HG02943 (cell line): Measurements from ENCODE around the gene QSOX2.

Experiments used
- ATAC-seq: cut with Tn5 transposase; IDR thresholded peaks from one replicate; pipeline ENCODE4 v1.9.1; 2021; ENCODE audit warnings: mild to moderate bottlenecking, low read depth, moderate library complexity; ENCODE audit not compliant: unreplicated experiment

Gene QSOX2

GRCh38 chr9:136252846-136253245 is 7.2 kb upstream of the QSOX2 start:
- no peak for ATAC-seq

DNA sequence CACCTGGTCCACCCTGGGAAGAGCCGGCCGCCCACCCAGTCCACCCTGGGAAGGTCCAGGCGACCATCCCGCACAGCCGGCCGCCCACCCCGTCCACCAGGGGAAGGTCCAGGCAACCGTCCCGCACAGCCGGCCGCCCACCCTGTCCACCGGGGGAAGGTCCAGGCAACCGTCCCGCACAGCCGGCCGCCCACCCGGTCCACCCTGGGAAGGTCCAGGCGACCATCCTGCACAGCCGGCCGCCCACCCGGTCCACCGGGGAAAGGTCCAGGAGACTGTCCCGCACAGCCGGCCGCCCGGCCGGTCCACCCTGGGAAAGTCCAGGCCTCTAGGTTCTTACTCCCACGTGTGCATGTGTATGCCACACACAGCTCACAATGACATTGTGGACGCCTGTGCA is 6.7 kb upstream of the QSOX2 start:
- ATAC-seq, result no peak

DNA sequence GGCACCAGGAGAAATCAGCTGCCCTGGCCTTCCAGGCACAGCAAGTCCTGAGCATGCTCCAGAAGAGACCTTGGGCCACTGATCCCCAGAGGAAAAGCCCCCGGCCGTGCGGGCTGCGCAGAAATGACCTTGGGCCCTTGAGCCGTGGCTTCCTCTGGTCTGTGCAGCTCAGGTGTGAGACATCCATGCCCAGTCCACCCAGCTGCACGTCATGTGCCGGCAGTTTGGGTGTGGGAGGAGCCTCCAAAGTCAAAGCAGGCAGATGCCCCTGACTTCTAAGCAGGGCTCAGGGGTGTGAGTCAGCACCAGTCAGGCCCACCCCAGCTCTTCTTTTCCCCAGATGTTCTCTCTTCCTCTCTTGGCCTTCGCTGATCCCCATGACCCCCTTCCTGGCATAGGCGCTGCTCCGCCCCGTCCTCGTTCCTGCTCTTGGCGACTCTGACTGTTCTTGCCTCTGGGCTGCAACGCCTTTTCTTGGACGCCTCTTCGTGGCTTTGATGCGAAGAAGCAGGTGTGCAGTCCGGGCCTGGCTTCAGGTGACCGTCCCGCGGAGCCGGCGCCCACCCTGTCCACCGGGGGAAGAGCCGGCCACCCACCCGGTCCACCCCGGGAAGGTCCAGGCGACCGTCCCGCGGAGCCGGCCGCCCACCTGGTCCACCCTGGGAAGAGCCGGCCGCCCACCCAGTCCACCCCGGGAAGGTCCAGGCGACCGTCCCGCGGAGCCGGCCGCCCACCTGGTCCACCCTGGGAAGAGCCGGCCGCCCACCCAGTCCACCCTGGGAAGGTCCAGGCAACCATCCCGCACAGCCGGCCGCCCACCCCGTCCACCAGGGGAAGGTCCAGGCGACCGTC is 5.9 kb upstream of the QSOX2 start:
- ATAC-seq, result no peak

DNA sequence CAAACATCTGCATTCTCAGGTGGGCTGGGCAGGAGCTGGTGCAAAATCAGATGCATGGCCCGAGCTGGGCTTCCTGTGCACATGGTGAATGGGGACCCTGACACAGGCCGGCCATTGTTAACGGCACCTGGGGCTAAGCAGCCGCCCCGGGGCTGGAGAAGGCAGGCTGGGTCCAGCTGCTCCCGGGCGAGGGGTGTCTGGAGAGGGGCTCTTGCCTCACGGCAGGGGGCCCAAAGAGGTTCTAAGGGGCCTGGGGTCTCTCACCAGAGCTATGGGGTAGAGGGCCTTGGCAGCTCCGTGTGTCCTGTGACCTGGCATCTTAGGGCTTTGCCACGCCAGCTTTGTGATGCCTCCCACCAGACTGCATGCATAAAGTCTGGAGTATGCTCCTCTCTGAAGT is 5.1 kb upstream of the QSOX2 start:
- ATAC-seq, result no peak

DNA sequence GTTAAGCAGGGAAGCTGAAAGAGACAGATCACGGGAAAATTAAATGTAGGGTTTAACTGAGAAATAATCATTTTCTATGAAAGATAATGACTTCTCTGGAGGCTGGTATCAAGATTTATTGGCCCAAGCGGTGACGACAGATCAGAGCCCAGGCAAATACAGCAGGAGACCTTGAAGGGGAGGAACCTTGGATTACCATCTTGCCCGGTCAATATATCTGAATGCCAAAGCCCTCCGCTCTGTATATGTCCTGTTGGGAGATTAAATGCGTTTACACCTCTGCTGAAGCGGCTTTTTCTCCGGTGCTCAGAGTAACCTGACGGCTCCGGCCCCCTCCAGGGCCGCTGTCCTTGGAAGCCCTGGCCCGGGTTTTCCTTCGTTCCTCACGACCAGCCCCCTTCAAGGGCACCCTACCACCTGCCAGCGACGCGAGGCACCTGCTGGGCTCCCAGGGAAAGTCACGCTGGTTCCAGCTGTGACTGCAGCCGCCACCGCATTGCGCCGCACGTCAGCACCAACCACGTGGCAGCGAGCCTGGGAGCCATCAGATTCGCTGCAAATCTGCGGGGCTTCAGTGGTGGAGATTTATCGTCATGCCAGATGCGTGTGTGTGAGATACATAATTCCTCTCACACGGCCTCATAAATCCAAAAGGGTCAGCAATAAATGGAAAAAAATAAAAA is 4.4 kb upstream of the QSOX2 start:
- no peak for ATAC-seq

DNA sequence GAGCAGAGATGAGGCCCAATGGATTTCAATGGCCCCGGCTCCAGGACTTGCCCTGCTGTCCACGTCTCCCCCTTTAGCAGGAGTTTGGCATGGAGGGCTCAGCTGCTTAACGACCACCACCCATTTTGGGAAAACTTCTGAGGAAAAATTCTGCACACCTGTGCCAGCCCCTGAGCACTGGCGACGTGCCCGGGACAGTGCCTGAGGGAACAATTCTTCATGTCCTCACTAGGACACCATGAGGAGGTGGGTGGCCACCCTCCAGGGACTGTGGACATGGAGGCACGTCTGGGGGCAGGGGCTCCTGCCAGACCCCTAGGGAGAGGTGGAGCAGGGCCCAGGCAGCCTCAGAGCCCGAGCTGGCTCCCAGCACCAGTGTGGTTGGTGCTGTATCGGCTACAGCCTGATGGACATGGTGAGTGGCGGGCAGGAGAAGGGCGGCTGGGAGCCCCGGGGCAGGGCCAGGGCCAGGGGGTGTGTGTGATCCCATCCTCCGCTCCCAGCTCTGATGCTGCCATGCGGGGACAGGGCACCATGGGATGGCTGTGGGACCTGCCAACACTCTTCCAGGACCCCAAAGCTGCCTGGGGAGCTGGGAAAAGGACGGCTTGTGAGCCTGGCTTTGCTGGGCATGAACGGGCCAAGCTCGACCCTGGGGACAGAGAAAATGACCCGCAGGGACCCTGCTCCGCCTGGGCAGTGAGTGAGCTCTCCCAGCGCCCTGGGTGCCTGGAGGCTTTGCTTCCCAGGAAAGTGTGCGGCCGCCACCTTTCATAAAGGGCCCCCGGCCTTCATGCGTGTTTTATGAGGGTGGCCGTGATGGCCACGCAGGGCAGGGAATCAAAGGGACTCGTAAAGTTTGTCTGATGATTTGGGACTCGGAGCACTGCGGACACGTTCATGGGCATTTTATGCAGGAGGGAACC is 3.6 kb upstream of the QSOX2 start:
- no peak for ATAC-seq

GRCh38 chr9:136247947-136248637 is 2.5 kb upstream of the QSOX2 start:
- no peak for ATAC-seq

DNA sequence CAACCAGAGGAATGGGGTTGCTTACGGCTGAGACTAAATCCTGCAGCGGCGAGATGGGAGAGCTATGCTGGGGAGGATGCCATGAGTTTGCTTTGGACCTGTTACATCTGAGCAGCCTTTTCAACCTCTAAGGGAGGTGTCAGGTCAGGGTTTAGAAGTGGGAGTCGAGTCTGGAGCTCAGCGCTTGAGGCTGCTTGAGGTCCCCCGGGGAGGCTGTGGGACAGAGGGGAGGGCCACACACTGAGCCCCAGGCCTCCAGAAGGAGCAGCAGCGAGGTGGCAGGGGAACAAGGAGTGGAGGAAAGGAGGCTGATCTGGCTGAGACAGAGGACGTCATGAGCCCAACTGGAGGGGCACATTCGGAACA is 1.9 kb upstream of the QSOX2 start:
- no peak for ATAC-seq

DNA sequence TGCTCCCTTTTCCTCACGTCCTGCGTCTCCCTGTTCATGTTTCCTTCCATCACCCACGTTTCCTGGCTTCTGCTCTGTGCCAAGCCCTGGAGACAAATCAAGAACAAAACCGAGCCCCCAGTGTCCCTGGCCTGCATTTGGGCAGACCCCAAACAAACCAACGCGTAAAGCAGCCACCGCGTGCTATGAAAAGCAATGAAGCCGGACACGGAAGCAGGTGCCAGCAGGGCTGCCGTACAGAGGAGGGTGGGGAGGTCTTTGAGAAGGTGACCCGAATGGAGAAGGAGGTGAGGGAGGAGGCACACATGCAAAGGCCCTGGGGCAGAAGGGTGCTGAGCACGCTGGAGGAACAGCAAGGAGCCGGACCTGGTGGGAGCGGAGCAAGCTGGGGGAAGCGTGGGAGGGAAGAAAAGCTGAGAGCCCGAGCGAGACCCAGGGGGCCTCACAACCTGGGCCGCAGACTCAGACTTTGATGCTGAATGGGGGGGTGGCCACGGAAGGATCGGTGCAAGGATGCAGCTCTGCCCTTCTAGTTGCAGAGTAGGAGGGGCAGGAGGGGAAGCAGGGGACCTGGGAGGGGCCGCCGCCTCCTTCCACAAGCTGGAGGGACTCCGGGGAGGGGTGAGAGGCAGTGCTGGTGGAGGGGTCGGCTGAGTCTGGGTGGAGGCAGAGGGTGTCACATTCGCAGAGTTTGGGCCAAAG is 1.4 kb upstream of the QSOX2 start:
- ATAC-seq, result no peak

- no peak for ATAC-seq
Observed at GRCh38 chr9:136244969-136245218, 718 bp downstream of the QSOX2 start.

DNA sequence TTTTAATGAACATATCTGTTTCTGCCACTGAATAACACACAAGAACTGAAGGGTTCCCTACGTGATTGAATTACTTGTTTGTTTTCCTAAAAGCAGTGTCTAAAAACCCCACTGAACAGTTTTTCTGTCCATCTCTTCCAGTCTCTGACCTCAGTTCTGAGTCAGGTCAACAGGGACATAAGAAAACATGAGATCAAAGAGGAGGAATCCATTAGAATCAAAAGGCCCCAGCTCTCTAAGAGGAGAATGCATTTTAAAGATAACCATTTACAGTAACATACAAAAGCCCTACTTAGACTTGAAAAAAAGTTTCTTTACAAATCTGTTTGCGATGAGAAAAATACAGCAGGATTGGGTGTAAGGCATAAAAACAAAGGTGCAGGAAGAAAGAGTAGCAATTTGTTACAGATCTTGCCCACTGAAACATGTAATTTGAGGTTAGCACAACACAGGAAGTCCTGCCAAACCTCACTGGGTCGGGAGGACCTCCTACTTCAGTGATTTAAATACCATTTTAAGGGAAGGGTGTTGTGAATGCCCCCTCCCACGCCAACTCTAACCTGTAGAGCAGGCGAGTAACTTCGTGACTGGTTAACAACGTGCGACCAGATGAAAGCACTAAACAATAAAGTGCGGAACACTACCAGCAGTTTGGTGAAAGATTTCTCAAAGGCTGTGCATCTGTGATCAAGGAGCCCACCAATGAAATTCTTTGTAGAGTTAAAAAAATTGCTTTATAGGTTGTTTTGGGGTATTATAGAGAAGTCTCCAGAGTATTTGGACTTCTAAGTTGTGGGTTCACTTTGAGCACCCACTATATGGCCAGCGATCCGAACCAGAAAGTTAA is 1.3 kb downstream of the QSOX2 start:
- no peak for ATAC-seq

GRCh38 chr9:136243631-136244030 is 2.0 kb downstream of the QSOX2 start:
- no peak for ATAC-seq

DNA sequence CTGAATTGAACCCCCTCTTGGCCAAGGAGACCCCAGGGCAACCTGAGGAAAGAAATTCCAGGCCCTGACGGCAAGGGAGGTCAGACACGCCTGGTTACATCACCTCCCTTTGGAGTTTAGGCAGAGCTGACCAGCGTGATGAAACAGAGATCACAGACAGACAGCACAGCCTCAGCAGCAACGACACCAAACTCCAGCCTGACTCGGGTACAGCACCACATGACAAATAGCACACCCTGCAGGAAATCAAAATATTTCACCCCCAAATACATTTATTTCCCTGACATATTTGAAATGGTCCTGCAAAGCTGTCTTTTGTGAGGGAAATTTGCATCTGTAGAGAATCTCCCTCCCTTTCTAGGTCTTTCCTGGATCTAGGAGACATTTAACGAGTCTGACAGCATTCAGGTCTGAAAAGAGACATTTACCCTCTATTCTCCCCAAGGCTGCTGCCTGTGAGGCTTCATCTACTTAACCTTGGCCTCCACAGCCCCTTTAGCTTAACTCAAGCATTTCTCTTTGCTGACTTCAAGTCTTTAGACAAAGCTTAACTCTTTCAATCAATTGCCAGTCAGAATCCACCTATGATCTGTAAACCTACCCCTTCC is 2.6 kb downstream of the QSOX2 start:
- no peak for ATAC-seq

DNA sequence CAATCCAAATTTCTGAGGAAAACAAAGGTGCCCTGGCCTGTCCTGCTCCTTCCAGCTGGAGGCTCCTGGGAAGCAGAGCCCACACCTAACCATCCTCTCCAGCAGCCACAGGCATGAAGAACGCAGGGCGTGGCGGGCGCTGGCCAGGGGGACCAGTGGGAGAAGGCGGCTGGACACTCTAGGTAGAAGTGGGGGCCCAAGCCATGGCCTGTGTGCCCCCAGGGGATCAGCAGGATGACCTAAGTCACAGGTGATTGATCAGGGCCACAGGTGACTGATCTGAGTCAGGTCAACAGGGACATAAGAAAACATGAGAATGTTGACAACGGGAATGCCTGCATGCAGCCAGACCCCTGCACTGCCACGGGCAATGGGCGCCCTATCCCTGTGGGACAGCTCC is 3.4 kb downstream of the QSOX2 start:
- no peak for ATAC-seq

DNA sequence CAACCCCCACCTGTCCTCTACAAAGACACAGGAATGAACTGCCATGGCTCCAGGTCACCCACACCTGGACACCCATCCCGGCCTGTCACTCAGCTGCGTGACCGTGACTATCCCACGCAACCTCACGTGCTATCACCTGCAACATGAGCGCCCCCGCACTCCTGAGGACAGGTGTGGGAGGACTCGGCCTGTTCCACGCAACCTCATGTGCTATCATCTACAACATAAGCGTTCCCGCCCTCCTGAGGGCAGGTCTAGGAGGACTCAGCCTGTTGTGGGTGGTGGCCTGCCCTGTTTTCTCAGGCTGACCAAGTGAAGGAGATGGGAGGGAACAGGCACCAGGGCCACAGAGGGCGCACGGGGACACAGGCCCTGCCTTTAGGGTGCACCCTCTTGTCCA is 4.1 kb downstream of the QSOX2 start:
- no peak for ATAC-seq

DNA sequence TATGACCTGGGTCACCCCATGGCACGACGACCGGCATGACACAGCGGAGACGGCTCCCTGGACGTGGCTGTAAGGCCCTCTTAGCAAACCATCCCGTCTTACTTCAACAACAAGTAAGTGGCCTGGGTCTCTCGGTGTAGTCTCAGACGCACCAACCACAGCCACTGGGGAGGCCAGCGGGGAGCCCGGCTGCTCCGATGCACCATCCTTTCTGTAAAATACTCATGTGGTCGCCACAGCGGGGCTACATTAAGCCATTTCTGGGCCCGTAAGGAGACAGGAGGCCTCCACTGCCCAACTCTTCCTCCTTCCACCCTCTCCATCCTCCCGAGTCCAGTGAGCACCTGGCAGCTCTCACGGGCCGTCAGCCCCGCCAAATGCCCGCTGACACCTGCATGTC is 4.7 kb downstream of the QSOX2 start:
- ATAC-seq, result no peak

DNA sequence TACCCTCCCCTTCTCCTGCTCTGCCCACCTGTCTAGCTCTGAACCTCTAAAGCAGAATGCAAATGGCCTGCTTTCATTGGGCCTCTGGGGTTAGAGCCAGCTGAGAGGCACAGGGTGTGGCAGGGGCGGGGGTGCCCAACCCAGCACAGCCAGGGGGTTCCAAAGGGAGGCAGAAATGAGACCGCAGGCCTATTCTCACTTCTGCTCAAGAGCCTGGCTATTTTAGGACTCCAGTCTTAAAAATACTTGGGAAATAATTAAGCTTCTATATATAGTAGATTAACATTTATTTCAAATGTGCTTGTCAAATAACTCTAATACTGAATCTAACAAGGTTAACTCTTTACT is 5.7 kb downstream of the QSOX2 start:
- no peak for ATAC-seq

- ATAC-seq, result no peak
Observed at GRCh38 chr9:136239135-136239982, 6.3 kb downstream of the QSOX2 start.
